H9 (cell line): ENCODE data around the gene STRIP1. TPM values are rescaled to one million over a fixed set of nuclear protein-coding genes. Genes with fewer than 3 reads are reported as not detected.

Source experiments
- DNase-seq: peaks from one replicate; pipeline ENCODE4 v3.0.0-alpha.2; 2017
- H2AFZ ChIP-seq: one replicate; pipeline ENCODE4 v1.6.1; 2013; ENCODE audit warnings: mild to moderate bottlenecking, low read length, control low read depth, moderate library complexity
- H2AK5ac ChIP-seq: 2 replicates; pipeline ENCODE4 v1.6.1; 2013; ENCODE audit warnings: low read length, control low read depth, mixed read lengths; ENCODE audit not compliant: insufficient read length
- H2BK120ac ChIP-seq: one replicate; pipeline ENCODE4 v1.6.1; 2013; ENCODE audit warnings: low read depth, mild to moderate bottlenecking, low read length, control low read depth, inconsistent platforms; ENCODE audit not compliant: poor library complexity, severe bottlenecking
- H2BK12ac ChIP-seq: 2 replicates; pipeline ENCODE4 v1.6.1; 2013; ENCODE audit warnings: low read length, control low read depth, mixed read lengths, low read depth; ENCODE audit not compliant: insufficient read length
- H2BK15ac ChIP-seq: 2 replicates; pipeline ENCODE4 v1.6.1; 2013; ENCODE audit warnings: low read depth, low read length, control low read depth
- H2BK20ac ChIP-seq: one replicate; pipeline ENCODE4 v1.6.1; 2013; ENCODE audit warnings: low read depth, mild to moderate bottlenecking, low read length, control low read depth, inconsistent platforms; ENCODE audit not compliant: poor library complexity, severe bottlenecking
- H2BK5ac ChIP-seq: 2 replicates; pipeline ENCODE4 v1.6.1; 2013; ENCODE audit warnings: low read length, control low read depth, mixed read lengths; ENCODE audit not compliant: insufficient read length
- H3K14ac ChIP-seq: 2 replicates; pipeline ENCODE4 v1.6.1; 2013; ENCODE audit warnings: low read length, control low read depth; ENCODE audit not compliant: insufficient read depth
- H3K18ac ChIP-seq: 2 replicates; pipeline ENCODE4 v1.6.1; 2013; ENCODE audit warnings: low read depth, mild to moderate bottlenecking, mixed read lengths, low read length, control low read depth; ENCODE audit not compliant: insufficient read length
- H3K23ac ChIP-seq: 2 replicates; pipeline ENCODE4 v1.6.1; 2013; ENCODE audit warnings: low read length, control low read depth, mixed read lengths, low read depth; ENCODE audit not compliant: insufficient read length
- H3K23me2 ChIP-seq: 2 replicates; pipeline ENCODE4 v1.6.1; 2013; ENCODE audit warnings: low read depth, mild to moderate bottlenecking, mixed read lengths, low read length, control low read depth; ENCODE audit not compliant: insufficient read length, poor library complexity, severe bottlenecking
- H3K27ac ChIP-seq: 2 replicates; pipeline ENCODE4 v1.5.1; 2013; ENCODE audit warnings: low read length, control low read depth, mixed read lengths, low read depth; ENCODE audit not compliant: insufficient read length
- H3K27me3 ChIP-seq: 2 replicates; pipeline ENCODE4 v1.6.1; 2013; ENCODE audit warnings: low read length, control low read depth, inconsistent platforms; ENCODE audit not compliant: insufficient read depth
- H3K4ac ChIP-seq: 2 replicates; pipeline ENCODE4 v1.6.1; 2013; ENCODE audit warnings: low read depth, mild to moderate bottlenecking, control low read depth, inconsistent platforms, low read length, moderate library complexity
- H3K4me1 ChIP-seq: 2 replicates; pipeline ENCODE4 v1.6.1; 2013; ENCODE audit warnings: low read length, control low read depth, inconsistent platforms; ENCODE audit not compliant: insufficient read depth
- H3K4me2 ChIP-seq: 2 replicates; pipeline ENCODE4 v1.6.1; 2013; ENCODE audit warnings: low read length, control low read depth, mixed read lengths; ENCODE audit not compliant: insufficient read length, insufficient read depth
- H3K56ac ChIP-seq: 2 replicates; pipeline ENCODE4 v1.6.1; 2013; ENCODE audit warnings: low read depth, mild to moderate bottlenecking, mixed read lengths, low read length, control low read depth; ENCODE audit not compliant: insufficient read length
- H3K79me1 ChIP-seq: 2 replicates; pipeline ENCODE4 v1.6.1; 2013; ENCODE audit warnings: low read depth, mild to moderate bottlenecking, moderate library complexity, low read length, control low read depth, inconsistent platforms; ENCODE audit not compliant: insufficient read depth, poor library complexity, severe bottlenecking
- H3K79me2 ChIP-seq: 2 replicates; pipeline ENCODE4 v1.6.1; 2013; ENCODE audit warnings: low read length, control low read depth, inconsistent platforms; ENCODE audit not compliant: insufficient read depth
- H3K9ac ChIP-seq: 2 replicates; pipeline ENCODE4 v1.6.1; 2013; ENCODE audit warnings: low read length, control low read depth, mixed read lengths; ENCODE audit not compliant: insufficient read length; ENCODE audit errors: extremely low read depth
- H3K9me3 ChIP-seq: one replicate; pipeline ENCODE4 v1.6.1; 2013; ENCODE audit warnings: low read depth, low read length, inconsistent platforms; ENCODE audit not compliant: control insufficient read depth
- H3T11ph ChIP-seq: one replicate; pipeline ENCODE4 v1.6.1; 2013; ENCODE audit warnings: mild to moderate bottlenecking, low read length, control low read depth, inconsistent platforms
- H4K20me1 ChIP-seq: one replicate; pipeline ENCODE4 v1.6.1; 2013; ENCODE audit not compliant: control insufficient read depth, insufficient read length, insufficient read depth
- H4K5ac ChIP-seq: 2 replicates; pipeline ENCODE4 v1.6.1; 2013; ENCODE audit warnings: low read depth, mild to moderate bottlenecking, mixed read lengths, low read length, control low read depth; ENCODE audit not compliant: insufficient read length
- H4K8ac ChIP-seq: replicated peaks from 2 replicates; pipeline ENCODE4 v1.6.1; 2013; ENCODE audit warnings: low read length, control low read depth, mixed read lengths, low read depth; ENCODE audit not compliant: insufficient read length
- H4K91ac ChIP-seq: 2 replicates; pipeline ENCODE4 v1.6.1; 2013; ENCODE audit warnings: low read depth, mild to moderate bottlenecking, moderate library complexity, mixed read lengths, low read length, control low read depth; ENCODE audit not compliant: insufficient read length
- H3K27ac Mint-ChIP-seq, 3 experiments: 2 replicates in 2 of 3; 3 replicates in 1 of 3; pipeline ENCODE4 v1.8.0; 2020 to 2021; ENCODE audit warnings: mixed read lengths in 3 of 3, mild to moderate bottlenecking in 1 of 3, moderate library complexity in 1 of 3
- H3K27me3 Mint-ChIP-seq: 2 replicates; pipeline ENCODE4 v1.8.0; 2021; ENCODE audit warnings: low read depth, mild to moderate bottlenecking, moderate library complexity, mixed read lengths
- H3K36me3 Mint-ChIP-seq, 3 experiments: 2 replicates in 2 of 3; 3 replicates in 1 of 3; pipeline ENCODE4 v1.8.0; 2020 to 2021; ENCODE audit warnings: low read depth in 3 of 3, mixed read lengths in 3 of 3; ENCODE audit not compliant: insufficient read depth in 1 of 3
- H3K4me1 Mint-ChIP-seq, 2 experiments: 2 replicates each; pipeline ENCODE4 v1.8.0; 2020; ENCODE audit warnings: mixed read lengths in 2 of 2
- H3K4me3 Mint-ChIP-seq, 2 experiments: 2 replicates in 1 of 2; 3 replicates in 1 of 2; pipeline ENCODE4 v1.8.0; 2020 to 2021; ENCODE audit warnings: mild to moderate bottlenecking in 2 of 2, mixed read lengths in 2 of 2, moderate library complexity in 1 of 2
- H3K9me3 Mint-ChIP-seq, 2 experiments: 2 replicates in 1 of 2; 3 replicates in 1 of 2; pipeline ENCODE4 v1.8.0; 2020; ENCODE audit warnings: mild to moderate bottlenecking in 2 of 2, mixed read lengths in 2 of 2, moderate library complexity in 1 of 2
- CTCF ChIP-seq: fragments of 200-600 bp; sonication (generic); conservative IDR thresholded peaks from 3 replicates; pipeline ENCODE4 v1.8.0; 2021; ENCODE audit warnings: antibody characterized with exemption, mild to moderate bottlenecking
- WGBS: extraction: QIAGEN DNeasy Blood & Tissue Kit; methylation state at CpG from one replicate; pipeline ENCODE4 v1.1.7; 2013; ENCODE audit warnings: missing lambda C conversion rate, low lambda C conversion rate, mixed read lengths; ENCODE audit not compliant: insufficient read length; ENCODE audit errors: extremely low coverage; 5-methylcytosine and 5-hydroxymethylcytosine counted together
- total RNA-seq: library from RNA; stranded (reverse); gene quantifications from 2 replicates; pipeline ENCODE4 v1.2.1, GENCODE V29; 2021

Gene STRIP1
- total RNA-seq, 1 experiment from 2014 or later, result 43.6 TPM

GRCh38 chr1:110039641-110040040 is 5.2 kb downstream of the STRIP1 start:
- H3K4me3 Mint-ChIP-seq, result no peak overlapping the region
- H3K27me3 Mint-ChIP-seq, result no peaks in the 10 kb centered on the region

More at GRCh38 chr1:110039641-110040040, 5.2 kb downstream of the STRIP1 start:
- Mint-ChIP-seq H3K9me3 (no peaks in the 10 kb centered on the region), H3K27ac (no peak overlapping the region), H3K4me1 (peaks cover 7 to 12% of the 10 kb centered on the region in 2 experiments), H3K36me3 (peaks cover 54 to 70% (median 65%) of the 10 kb centered on the region in 3 experiments)
- no peak overlapping the region for H4K5ac ChIP-seq
- H3K18ac ChIP-seq, result no peak overlapping the region
- no peak overlapping the region for H3K23ac ChIP-seq
- WGBS, result no CpG with 5 or more reads among the region's 4 CpGs
- H2BK15ac ChIP-seq, result no peak overlapping the region
- H3K4me2 ChIP-seq, result no peak overlapping the region
- peaks cover 2% of the 10 kb centered on the region for H4K20me1 ChIP-seq
- H2BK120ac ChIP-seq, result no peak overlapping the region
- no peak overlapping the region for H2BK20ac ChIP-seq
- no peaks in the 10 kb centered on the region for H3K9me3 ChIP-seq
- no peak overlapping the region for H4K91ac ChIP-seq
- TF ChIP-seq CTCF, result no peak
- H4K8ac ChIP-seq, result no peak overlapping the region
- no peak overlapping the region for H2AK5ac ChIP-seq
- H3K4ac ChIP-seq, result no peak overlapping the region
- DNase-seq, result no peak
- no peaks in the 10 kb centered on the region for H3K79me1 ChIP-seq
- H3K14ac ChIP-seq, result no peak overlapping the region
- H2BK5ac ChIP-seq, result no peak overlapping the region
- no peak overlapping the region for H2BK12ac ChIP-seq
- no peak overlapping the region for H3K9ac ChIP-seq
- H3K23me2 ChIP-seq, result peaks cover 7% of the 10 kb centered on the region
- H3T11ph ChIP-seq, result no peak overlapping the region
- peaks cover 3% of the 10 kb centered on the region; the same call in 1 of the 2 replicates for H3K4me1 ChIP-seq
- no peaks in the 10 kb centered on the region for H3K27me3 ChIP-seq
- H3K79me2 ChIP-seq, result peaks cover 6% of the 10 kb centered on the region; the same call in 1 of the 2 replicates
- no peak overlapping the region for H3K27ac ChIP-seq
- H3K56ac ChIP-seq, result no peak overlapping the region
- no peak overlapping the region for H2AFZ ChIP-seq
